Nephron (organoid): Measurements from ENCODE around the gene MT1F.

ENCODE experiments used
- H3K27ac Mint-ChIP-seq, 3 experiments: 2 replicates each; pipeline ENCODE4 v1.8.0; 2020; ENCODE audit warnings: mixed read lengths in 3 of 3, mild to moderate bottlenecking in 2 of 3, moderate library complexity in 1 of 3
- H3K27me3 Mint-ChIP-seq: 2 replicates; pipeline ENCODE4 v1.8.0; 2021; ENCODE audit warnings: low read depth, mild to moderate bottlenecking, moderate library complexity, mixed read lengths
- H3K36me3 Mint-ChIP-seq: 2 replicates; pipeline ENCODE4 v1.8.0; 2020; ENCODE audit warnings: low read depth, mixed read lengths
- H3K4me1 Mint-ChIP-seq: 2 replicates; pipeline ENCODE4 v1.8.0; 2020; ENCODE audit warnings: mixed read lengths
- H3K4me3 Mint-ChIP-seq, 3 experiments: 2 replicates each; pipeline ENCODE4 v1.8.0; 2020; ENCODE audit warnings: mild to moderate bottlenecking in 3 of 3, mixed read lengths in 3 of 3, moderate library complexity in 2 of 3
- H3K9me3 Mint-ChIP-seq: 2 replicates; pipeline ENCODE4 v1.8.0; 2020; ENCODE audit warnings: mixed read lengths
- TF ChIP-seq, protein P1 (sequence below), 3 experiments: fragments of 200-600 bp; sonication (generic); IDR thresholded peaks; one replicate each; pipeline ENCODE4 v1.5.0; 2021; ENCODE audit warnings: antibody characterized with exemption in 3 of 3; ENCODE audit not compliant: unreplicated experiment in 3 of 3

MT1F gene

DNA sequence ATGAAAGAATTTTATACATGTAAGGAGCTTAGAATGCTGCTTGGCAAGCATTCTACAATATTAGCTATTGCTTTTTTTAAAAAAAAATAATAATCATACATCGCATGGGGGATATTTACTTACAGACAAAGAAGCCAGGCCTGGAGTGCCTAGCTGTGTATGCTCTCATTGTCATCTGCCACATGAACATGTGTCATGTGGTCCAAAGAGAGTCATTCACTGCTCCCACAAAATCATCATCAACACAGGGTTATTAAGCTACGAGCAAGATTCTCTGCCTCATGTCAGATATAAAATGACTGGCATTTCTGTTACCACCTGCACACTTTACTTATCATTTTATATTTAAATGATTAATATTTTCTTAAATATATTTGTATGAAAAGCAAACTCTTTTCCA lies 34.1 kb upstream of the MT1F start:
- H3K4me3 Mint-ChIP-seq = no peak overlapping the region
- H3K27me3 Mint-ChIP-seq = peaks cover 94% of the 10 kb centered on the region

DNA sequence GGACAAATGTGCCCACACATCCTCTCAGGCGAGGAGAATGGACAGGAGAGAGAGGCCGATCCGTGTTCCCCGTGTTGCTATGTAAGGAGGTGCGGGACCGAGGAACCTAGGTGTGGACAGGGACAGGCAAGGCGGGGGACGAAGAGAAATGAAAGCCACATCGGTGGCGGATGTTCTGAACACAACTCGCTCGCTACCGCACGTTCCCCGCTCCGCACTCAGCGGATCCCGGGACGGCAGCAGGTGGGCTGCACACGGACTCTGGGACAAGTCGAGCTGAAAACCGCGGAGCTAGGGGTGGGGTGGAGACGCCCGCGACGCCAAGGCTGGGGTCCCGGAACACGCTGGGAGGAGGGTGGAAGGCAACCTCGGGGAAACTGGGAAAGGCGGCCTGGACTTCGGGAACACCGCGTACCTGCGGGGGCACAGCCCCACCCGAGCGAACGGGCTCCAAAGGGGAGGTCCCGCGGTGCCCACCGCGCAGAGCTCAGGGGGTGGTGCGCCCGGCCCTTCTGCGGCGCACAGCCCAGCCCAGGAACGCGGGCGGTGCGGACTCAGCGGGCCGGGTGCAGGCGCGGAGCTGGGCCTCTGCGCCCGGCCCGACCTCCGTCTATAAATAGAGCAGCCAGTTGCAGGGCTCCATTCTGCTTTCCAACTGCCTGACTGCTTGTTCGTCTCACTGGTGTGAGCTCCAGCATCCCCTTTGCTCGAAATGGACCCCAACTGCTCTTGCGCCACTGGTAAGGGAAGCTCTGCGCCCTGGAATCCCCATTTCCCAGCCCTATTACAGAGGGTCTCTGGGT lies 32.4 kb upstream of the MT1F start, which contains the start of gene MT1E:
Gene MT1E, plus strand, starts transcription at position 642 of the 803 bp plus-strand sequence. Its CDS starts 71 bp downstream, at position 713.
- Mint-ChIP-seq H3K9me3 (no peaks in the 10 kb centered on the region), H3K36me3 (no peaks in the 10 kb centered on the region), H3K4me3 (peak within 1 kb of the TSS; percentile 87 to 93 (median 89)), H3K27me3 (peaks cover 94% of the 10 kb centered on the region), H3K27ac (peak within 1 kb of the TSS; percentile 13 to 92 (median 83)), H3K4me1 (peaks cover 5% of the 10 kb centered on the region)
- TF ChIP-seq, protein P1, sequence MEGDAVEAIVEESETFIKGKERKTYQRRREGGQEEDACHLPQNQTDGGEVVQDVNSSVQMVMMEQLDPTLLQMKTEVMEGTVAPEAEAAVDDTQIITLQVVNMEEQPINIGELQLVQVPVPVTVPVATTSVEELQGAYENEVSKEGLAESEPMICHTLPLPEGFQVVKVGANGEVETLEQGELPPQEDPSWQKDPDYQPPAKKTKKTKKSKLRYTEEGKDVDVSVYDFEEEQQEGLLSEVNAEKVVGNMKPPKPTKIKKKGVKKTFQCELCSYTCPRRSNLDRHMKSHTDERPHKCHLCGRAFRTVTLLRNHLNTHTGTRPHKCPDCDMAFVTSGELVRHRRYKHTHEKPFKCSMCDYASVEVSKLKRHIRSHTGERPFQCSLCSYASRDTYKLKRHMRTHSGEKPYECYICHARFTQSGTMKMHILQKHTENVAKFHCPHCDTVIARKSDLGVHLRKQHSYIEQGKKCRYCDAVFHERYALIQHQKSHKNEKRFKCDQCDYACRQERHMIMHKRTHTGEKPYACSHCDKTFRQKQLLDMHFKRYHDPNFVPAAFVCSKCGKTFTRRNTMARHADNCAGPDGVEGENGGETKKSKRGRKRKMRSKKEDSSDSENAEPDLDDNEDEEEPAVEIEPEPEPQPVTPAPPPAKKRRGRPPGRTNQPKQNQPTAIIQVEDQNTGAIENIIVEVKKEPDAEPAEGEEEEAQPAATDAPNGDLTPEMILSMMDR (IDR thresholded peaks at IDR 0.05; ENCODE audit: unreplicated experiment in 3 of 3) = no peak

More for the DNA sequence above, 34.1 kb upstream of the MT1F start:
- no peaks in the 10 kb centered on the region for H3K36me3 Mint-ChIP-seq
- no peaks in the 10 kb centered on the region for H3K9me3 Mint-ChIP-seq
- TF ChIP-seq, protein P1 (IDR thresholded peaks at IDR 0.05; ENCODE audit: unreplicated experiment in 3 of 3) = no peak
- peaks cover 5% of the 10 kb centered on the region for H3K4me1 Mint-ChIP-seq
- H3K27ac Mint-ChIP-seq = no peak overlapping the region

DNA sequence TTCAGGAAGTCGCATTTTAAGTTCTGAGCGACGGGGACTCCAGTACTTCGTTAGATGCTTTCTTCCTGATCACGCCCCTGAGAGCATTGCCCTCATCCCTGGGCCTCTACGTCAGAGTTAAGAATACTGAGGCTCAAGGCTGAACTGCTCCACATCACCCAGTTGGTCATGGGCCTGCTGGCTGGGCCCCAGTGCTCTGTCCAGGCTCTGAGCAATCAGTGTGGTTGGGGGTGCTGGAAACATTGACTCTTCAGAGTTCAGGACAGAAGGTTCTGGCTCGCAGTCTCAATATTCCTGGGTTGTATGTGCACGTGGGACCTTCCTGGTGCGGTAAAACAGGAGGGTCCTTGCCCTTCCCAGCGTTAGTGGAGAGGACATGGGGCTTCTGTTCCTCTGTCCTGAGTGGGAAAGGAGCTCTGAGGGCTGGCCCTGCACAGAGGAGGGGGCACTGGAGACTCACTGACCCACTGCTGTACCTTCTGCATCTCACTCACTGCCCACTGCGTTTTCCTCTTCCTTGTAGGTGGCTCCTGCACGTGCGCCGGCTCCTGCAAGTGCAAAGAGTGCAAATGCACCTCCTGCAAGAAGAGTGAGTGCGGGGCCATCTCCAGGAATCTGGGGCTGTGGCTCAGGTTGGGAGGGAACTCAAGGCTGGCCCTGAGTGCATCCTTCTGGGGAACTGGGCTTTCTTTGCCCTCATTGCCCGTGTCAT lies 31.7 kb upstream of the MT1F start:
- Mint-ChIP-seq H3K27me3 (peaks cover 95% of the 10 kb centered on the region), H3K27ac (peak overlapping the region in 2 of 3 experiments; percentile 14 to 83)

DNA sequence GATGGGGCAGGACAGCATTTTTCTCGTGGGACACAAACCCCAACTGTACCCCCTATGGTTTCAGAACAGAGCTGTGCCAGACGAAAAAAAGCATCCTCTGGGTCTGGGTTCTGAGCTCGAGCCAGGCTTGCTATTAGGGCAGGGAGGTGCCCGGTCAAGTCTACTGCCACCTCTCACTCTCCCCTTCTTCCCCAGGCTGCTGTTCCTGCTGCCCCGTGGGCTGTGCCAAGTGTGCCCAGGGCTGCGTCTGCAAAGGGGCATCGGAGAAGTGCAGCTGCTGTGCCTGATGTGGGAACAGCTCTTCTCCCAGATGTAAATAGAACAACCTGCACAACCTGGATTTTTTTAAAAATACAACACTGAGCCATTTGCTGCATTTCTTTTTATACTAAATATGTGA lies 31.1 kb upstream of the MT1F start:
- Mint-ChIP-seq H3K4me3 (peak overlapping the region; percentile 65 to 88 (median 84)), H3K4me1 (peaks cover 5% of the 10 kb centered on the region), H3K27me3 (peaks cover 95% of the 10 kb centered on the region)

More for the DNA sequence above, 31.7 kb upstream of the MT1F start:
- Mint-ChIP-seq H3K4me3 (peak overlapping the region; percentile 84 to 88 (median 87)), H3K36me3 (no peaks in the 10 kb centered on the region), H3K4me1 (peaks cover 5% of the 10 kb centered on the region), H3K9me3 (no peaks in the 10 kb centered on the region)
- TF ChIP-seq, protein P1 (IDR thresholded peaks at IDR 0.05; ENCODE audit: unreplicated experiment in 3 of 3) = no peak

DNA sequence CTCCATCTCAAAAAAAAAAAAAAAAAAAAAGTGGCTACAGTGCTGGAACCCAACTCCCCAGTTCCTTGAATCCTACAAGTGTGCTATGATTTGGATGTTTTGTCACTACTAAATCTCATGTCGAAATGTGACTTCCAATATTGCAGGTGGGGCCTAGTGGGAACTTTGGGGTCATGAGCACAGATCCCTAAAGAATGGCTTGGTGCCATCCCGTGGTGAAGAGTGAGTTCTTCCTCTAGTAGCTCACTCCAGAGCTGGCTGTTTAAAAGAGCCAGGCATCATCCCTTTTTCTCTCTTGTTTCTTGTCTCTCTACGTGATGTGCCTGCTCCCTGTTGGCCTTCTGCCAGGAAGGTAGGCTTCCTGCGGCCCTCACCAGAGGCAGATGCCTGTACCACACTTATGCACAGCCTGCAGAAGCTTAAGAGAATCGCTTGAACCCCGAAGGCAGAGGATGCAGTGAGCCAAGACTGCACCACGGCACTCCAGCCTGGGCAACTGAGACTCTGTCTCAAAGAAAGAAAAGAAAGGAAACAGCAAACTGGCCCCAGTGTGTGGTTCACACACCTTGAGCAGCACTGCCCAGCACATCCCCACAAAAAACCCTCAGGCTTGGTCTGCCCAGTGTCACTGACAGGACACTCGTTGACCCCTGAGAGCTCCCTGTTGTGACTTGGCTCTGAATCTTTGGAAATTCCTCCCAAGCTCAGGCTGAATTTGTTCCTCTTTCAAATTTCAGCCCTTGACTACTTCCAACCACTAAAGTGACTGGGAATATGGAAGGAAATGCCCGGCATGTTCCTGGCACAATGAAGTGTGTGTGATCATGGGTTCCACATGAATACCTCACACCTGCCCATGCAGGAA lies 29.0 kb upstream of the MT1F start:
- TF ChIP-seq, protein P1 (IDR thresholded peaks at IDR 0.05; ENCODE audit: unreplicated experiment in 3 of 3) = no peak
- H3K4me3 Mint-ChIP-seq = no peak overlapping the region
- H3K4me1 Mint-ChIP-seq = peaks cover 5% of the 10 kb centered on the region
- H3K27me3 Mint-ChIP-seq = peaks cover 95% of the 10 kb centered on the region
- H3K36me3 Mint-ChIP-seq = no peaks in the 10 kb centered on the region
- H3K27ac Mint-ChIP-seq = no peak overlapping the region
- no peaks in the 10 kb centered on the region for H3K9me3 Mint-ChIP-seq

More for the DNA sequence above, 31.1 kb upstream of the MT1F start:
- Mint-ChIP-seq H3K36me3 (no peaks in the 10 kb centered on the region), H3K27ac (peak overlapping the region in 2 of 3 experiments; percentile 50 to 56), H3K9me3 (no peaks in the 10 kb centered on the region)
- TF ChIP-seq, protein P1 (IDR thresholded peaks at IDR 0.05; ENCODE audit: unreplicated experiment in 3 of 3) = no peak
